Measurements from ENCODE around the gene PLXNC1.

The PLXNC1 gene

DNA sequence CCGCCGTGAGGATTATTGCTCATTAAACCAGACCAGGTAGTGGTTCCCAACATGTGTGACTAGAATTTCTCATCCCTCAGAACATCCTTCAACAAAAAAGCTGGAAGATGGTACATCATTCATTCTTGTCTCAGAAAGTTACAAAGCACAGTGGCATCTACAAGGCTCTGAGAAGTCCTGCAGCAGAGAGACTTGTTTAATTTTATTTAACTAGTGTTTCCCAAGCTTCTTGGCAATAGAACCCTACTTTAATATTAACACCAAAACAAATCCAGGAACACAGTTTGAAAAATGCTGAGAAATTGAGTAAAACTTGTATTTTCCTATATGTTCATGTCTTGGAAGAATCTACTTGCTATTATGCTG, 54.8 kb downstream of the PLXNC1 start:
- no peak overlapping the region for H3K4me3 ChIP-seq (ENCODE audit: low read depth, low read length)

DNA sequence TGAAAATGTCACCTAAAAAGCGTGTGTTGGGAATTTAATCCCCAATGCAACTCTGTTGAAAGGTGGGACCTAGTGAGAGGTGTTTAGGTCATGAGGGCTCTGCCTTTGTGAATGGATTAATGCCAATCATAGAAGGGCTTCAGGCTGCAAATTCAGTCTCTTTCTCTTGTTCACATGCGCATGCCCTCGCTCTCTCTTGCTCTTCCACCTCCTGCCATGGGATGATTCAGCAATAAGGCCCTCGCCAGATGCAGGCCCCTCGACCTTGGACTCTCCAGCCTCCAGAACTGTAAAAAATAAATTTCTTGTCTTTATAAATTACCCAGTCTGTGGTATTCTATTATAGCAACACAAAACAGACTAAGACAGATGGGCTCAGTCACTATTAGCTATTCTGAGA, 55.4 kb downstream of the PLXNC1 start:
- peaks cover 6% of the 10 kb centered on the region for H3K4me1 ChIP-seq (ENCODE audit: control insufficient read depth, insufficient read depth, low read length)
- H3K9ac ChIP-seq (ENCODE audit: low read depth, low read length) = no peak overlapping the region
- no peaks in the 10 kb centered on the region for H3K36me3 ChIP-seq (ENCODE audit: control insufficient read depth, insufficient read depth, low read length)
- no peak overlapping the region for H3K4me3 ChIP-seq (ENCODE audit: low read depth, low read length)
- H3K9me3 ChIP-seq (ENCODE audit: control insufficient read depth, insufficient read depth, low read length) = no peaks in the 10 kb centered on the region
- no peaks in the 10 kb centered on the region for H3K27me3 ChIP-seq (ENCODE audit: control insufficient read depth, insufficient read depth, low read length)

More for the DNA sequence above, 54.8 kb downstream of the PLXNC1 start:
- Histone ChIP-seq H3K27me3 (ENCODE audit: control insufficient read depth, insufficient read depth, low read length) (no peaks in the 10 kb centered on the region), H3K36me3 (ENCODE audit: control insufficient read depth, insufficient read depth, low read length) (no peaks in the 10 kb centered on the region), H3K9me3 (ENCODE audit: control insufficient read depth, insufficient read depth, low read length) (no peaks in the 10 kb centered on the region), H3K4me1 (ENCODE audit: control insufficient read depth, insufficient read depth, low read length) (peaks cover 6% of the 10 kb centered on the region), H3K9ac (ENCODE audit: low read depth, low read length) (no peak overlapping the region)

DNA sequence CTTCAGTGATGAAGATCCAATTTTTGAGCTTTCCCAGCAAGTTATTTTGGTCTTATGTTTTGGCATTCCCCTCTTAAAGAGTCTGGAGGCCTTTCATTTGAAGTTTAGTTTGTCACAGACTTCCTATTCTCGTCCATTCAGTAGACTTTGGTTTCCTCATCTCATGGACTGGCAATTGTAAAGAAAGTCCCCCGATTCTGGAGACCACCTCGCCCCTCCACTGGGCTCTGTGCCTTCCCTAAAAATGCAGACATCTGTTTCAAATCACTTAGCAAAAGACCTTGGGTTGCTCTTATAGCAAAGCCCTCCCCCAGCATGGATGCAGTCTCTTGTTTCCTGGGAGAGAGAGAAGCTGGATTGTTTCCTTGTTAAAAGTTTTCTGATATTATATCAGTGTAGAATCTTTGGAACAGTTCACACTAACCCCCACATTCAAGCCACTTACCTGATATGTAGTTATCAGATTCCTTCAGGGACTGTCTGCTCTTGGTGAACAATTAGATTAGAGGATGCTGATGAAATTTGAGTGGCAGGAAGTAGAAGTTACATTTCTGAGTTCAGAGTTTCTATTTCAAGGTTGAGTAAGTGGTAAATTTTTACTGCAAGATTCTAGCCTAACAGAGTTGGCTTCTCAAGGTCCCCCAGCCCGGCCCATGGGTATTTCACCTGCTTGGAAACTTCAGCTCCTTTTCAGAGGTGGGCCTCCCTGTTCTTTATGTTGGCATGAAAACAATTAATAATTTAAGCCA, 56.3 kb downstream of the PLXNC1 start:
- Histone ChIP-seq H3K27me3 (ENCODE audit: control insufficient read depth, insufficient read depth, low read length) (no peaks in the 10 kb centered on the region), H3K36me3 (ENCODE audit: control insufficient read depth, insufficient read depth, low read length) (no peaks in the 10 kb centered on the region), H3K4me3 (ENCODE audit: low read depth, low read length) (no peak overlapping the region), H3K4me1 (ENCODE audit: control insufficient read depth, insufficient read depth, low read length) (peaks cover 6% of the 10 kb centered on the region), H3K9ac (ENCODE audit: low read depth, low read length) (no peak overlapping the region), H3K9me3 (ENCODE audit: control insufficient read depth, insufficient read depth, low read length) (no peaks in the 10 kb centered on the region)

DNA sequence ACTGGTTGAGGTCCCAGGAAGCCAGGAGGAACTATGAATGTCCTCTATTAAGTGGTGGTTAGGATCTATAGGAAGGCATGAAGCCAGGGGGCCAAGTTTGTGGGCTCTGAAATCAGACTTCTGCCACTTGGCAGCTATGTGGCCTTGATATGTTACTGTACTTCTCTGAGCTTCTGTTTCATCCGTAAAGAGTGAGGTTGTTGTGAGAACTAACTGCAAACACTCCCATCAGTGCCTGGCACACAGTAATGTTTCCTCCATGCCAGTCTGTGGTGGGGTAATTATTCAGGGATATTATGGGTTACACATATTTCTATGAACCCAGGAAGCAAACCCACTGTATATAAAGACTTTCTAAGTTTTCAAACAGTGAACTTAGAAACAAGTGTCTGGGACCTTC, 57.4 kb downstream of the PLXNC1 start:
- Histone ChIP-seq H3K36me3 (ENCODE audit: control insufficient read depth, insufficient read depth, low read length) (no peaks in the 10 kb centered on the region), H3K27me3 (ENCODE audit: control insufficient read depth, insufficient read depth, low read length) (no peaks in the 10 kb centered on the region), H3K4me3 (ENCODE audit: low read depth, low read length) (no peak overlapping the region), H3K9me3 (ENCODE audit: control insufficient read depth, insufficient read depth, low read length) (no peaks in the 10 kb centered on the region), H3K4me1 (ENCODE audit: control insufficient read depth, insufficient read depth, low read length) (peaks cover 6% of the 10 kb centered on the region), H3K9ac (ENCODE audit: low read depth, low read length) (no peak overlapping the region)

DNA sequence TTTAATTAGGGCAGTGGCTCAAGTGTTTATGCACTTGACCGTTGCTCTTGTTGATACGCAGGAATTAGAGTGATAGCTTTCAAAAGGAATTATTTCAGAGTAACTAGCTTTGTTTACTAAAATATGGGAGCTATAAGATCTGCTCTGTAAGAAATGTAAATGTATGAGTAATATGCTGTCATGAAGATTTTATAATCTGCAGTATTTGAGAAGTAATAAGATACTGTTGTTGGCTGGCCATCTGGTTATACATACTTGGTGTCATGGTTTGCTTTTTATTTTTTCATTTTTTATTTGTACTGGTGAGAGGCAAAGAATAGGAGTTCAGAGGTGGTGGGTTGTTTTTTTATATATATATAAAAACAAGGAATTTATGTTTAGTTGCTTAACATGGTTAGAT, 58.5 kb downstream of the PLXNC1 start:
- Histone ChIP-seq H3K4me1 (ENCODE audit: control insufficient read depth, insufficient read depth, low read length) (peaks cover 6% of the 10 kb centered on the region), H3K27me3 (ENCODE audit: control insufficient read depth, insufficient read depth, low read length) (no peaks in the 10 kb centered on the region), H3K9ac (ENCODE audit: low read depth, low read length) (no peak overlapping the region), H3K36me3 (ENCODE audit: control insufficient read depth, insufficient read depth, low read length) (no peaks in the 10 kb centered on the region), H3K9me3 (ENCODE audit: control insufficient read depth, insufficient read depth, low read length) (no peaks in the 10 kb centered on the region), H3K4me3 (ENCODE audit: low read depth, low read length) (no peak overlapping the region)

DNA sequence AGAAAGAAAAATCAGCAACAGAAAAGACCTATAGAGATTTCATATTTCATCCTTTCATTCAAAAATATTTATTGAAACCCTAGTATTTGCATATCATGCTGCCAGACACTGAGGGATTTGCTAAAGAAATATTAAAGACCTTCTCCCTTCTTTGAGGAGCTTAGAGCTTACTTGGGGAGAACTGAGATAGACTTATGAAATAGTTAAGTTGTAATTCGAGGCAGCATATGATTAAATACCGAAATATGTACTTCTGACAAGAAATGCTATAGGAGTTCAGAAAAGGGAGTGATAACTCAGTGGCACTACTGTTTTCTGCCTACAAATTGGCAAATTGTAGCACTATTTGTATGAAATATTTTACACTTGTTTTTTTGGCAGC, 59.1 kb downstream of the PLXNC1 start:
- peaks cover 6% of the 10 kb centered on the region for H3K4me1 ChIP-seq (ENCODE audit: control insufficient read depth, insufficient read depth, low read length)
- H3K9ac ChIP-seq (ENCODE audit: low read depth, low read length) = no peak overlapping the region
- no peak overlapping the region for H3K4me3 ChIP-seq (ENCODE audit: low read depth, low read length)
- H3K36me3 ChIP-seq (ENCODE audit: control insufficient read depth, insufficient read depth, low read length) = no peaks in the 10 kb centered on the region
- no peaks in the 10 kb centered on the region for H3K27me3 ChIP-seq (ENCODE audit: control insufficient read depth, insufficient read depth, low read length)
- H3K9me3 ChIP-seq (ENCODE audit: control insufficient read depth, insufficient read depth, low read length) = no peaks in the 10 kb centered on the region

DNA sequence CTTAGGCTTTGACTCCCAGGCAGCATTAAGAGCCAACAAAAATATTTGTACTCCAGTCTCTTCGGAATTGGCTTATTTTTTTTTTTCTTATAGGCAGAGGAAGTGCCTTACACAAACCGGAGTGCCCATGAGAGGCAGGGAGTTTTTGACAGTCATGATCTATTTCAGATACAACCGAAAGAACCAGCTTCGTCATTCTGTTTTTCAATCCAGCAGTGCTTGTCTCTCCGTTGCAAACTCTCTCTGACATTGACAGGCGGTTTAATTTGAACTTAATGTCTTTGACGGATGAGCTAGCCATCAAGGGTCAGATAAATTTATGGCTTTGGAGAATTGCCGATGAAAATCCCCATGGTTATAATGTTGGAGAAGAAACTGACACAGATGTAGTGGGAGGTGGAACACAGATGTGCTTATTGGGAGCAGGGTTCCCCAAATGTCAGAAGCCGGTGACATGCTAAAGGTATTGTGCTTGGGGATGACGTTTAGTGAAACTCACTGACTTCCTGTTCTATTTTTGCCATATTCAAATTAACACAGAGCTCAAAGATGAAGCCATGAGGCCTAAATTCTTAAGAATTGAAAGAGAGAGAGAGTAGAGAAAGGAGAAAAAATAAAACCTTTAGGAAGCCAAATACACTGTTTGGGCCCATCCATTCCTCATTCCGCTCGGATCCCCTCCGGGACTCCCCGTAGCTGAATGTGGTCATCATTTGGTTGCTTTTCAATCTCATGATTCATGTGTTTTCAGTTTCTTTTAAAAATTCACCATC, 59.7 kb downstream of the PLXNC1 start:
- no peaks in the 10 kb centered on the region for H3K36me3 ChIP-seq (ENCODE audit: control insufficient read depth, insufficient read depth, low read length)
- no peaks in the 10 kb centered on the region for H3K27me3 ChIP-seq (ENCODE audit: control insufficient read depth, insufficient read depth, low read length)
- no peak overlapping the region for H3K9ac ChIP-seq (ENCODE audit: low read depth, low read length)
- peaks cover 6% of the 10 kb centered on the region for H3K4me1 ChIP-seq (ENCODE audit: control insufficient read depth, insufficient read depth, low read length)
- H3K9me3 ChIP-seq (ENCODE audit: control insufficient read depth, insufficient read depth, low read length) = no peaks in the 10 kb centered on the region
- H3K4me3 ChIP-seq (ENCODE audit: low read depth, low read length) = no peak overlapping the region

DNA sequence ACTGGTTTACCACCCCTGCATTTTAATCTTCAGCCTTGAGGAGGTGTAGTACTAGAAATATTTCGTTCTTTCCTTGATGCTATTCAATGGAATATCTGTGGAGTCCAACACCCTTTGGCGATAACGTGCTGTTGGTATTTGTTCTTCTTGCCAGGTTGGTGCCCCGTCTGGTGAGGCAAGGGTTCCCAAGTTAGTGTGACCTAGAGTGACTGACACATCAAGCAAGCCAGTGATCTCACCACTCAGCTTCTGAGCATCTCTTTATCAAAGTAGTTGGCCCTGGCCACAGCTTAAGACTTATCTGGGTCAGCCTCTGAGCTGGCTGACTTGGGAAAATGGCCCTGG, 60.2 kb downstream of the PLXNC1 start:
- Histone ChIP-seq H3K36me3 (ENCODE audit: control insufficient read depth, insufficient read depth, low read length) (no peaks in the 10 kb centered on the region), H3K4me3 (ENCODE audit: low read depth, low read length) (no peak overlapping the region), H3K9me3 (ENCODE audit: control insufficient read depth, insufficient read depth, low read length) (no peaks in the 10 kb centered on the region), H3K4me1 (ENCODE audit: control insufficient read depth, insufficient read depth, low read length) (peaks cover 6% of the 10 kb centered on the region), H3K9ac (ENCODE audit: low read depth, low read length) (no peak overlapping the region), H3K27me3 (ENCODE audit: control insufficient read depth, insufficient read depth, low read length) (no peaks in the 10 kb centered on the region)

DNA sequence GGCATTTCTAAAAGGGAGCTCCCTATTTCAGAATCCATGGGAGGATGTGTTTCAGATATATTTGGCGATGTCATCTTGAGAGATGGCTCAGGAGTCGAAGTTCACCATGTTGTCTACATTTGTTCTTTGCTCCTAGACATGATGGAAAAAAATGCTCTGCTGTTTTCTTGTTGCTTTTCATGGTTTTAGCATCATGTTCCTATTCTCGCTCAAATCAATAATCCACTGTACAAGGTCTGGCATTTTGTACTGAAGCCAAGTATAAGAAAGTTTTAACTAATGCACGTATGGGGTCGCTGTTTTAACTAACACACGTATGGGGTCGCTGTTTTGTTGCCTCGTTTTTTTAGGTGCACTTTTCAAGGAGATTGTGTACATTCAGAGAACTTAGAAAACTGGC, 60.9 kb downstream of the PLXNC1 start:
- H3K36me3 ChIP-seq (ENCODE audit: control insufficient read depth, insufficient read depth, low read length) = no peaks in the 10 kb centered on the region
- no peaks in the 10 kb centered on the region for H3K27me3 ChIP-seq (ENCODE audit: control insufficient read depth, insufficient read depth, low read length)
- no peak overlapping the region for H3K9ac ChIP-seq (ENCODE audit: low read depth, low read length)
- peaks cover 3% of the 10 kb centered on the region for H3K4me1 ChIP-seq (ENCODE audit: control insufficient read depth, insufficient read depth, low read length)
- no peak overlapping the region for H3K4me3 ChIP-seq (ENCODE audit: low read depth, low read length)
- no peaks in the 10 kb centered on the region for H3K9me3 ChIP-seq (ENCODE audit: control insufficient read depth, insufficient read depth, low read length)

DNA sequence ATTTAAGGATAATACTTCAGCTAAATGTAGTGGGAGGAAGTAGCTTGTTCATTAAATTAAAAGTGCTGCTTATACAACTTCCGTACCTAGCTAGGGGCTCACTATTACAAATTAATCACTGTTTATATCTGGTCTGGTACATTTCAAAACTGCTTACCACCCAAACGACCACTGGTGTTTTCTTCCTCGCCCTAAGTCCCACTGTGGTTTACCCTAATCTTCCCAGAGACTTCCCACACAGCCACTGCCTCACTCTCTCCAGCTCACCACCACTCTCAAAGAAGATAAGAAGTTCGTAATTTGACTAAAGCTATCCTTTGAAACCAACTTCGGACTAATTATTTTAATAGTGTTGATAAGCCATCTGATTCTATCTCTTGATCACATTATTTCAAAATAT, 62.6 kb downstream of the PLXNC1 start:
- Histone ChIP-seq H3K4me3 (ENCODE audit: low read depth, low read length) (no peak overlapping the region), H3K9me3 (ENCODE audit: control insufficient read depth, insufficient read depth, low read length) (no peaks in the 10 kb centered on the region), H3K9ac (ENCODE audit: low read depth, low read length) (no peak overlapping the region), H3K27me3 (ENCODE audit: control insufficient read depth, insufficient read depth, low read length) (no peaks in the 10 kb centered on the region), H3K4me1 (ENCODE audit: control insufficient read depth, insufficient read depth, low read length) (no peaks in the 10 kb centered on the region), H3K36me3 (ENCODE audit: control insufficient read depth, insufficient read depth, low read length) (no peaks in the 10 kb centered on the region)

DNA sequence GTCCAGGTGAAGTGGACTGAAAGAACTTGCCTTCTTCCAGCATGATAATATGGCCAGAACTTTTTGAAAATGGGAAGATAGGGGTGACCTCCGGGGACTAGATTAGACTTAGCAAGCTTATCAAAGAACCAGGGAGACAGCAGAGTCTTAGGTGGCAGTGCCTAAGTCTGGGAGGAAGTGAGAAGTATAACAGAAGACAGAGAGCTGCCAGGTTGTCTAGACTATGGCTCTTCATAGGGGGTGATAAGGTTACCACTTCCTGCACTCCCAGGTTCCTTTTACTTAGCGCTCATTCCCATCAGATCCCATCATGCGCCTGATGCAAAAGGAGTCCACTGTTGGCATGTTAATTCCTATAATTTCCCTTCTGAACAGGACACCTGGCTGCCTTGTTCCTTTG, 69.9 kb downstream of the PLXNC1 start:
- Histone ChIP-seq H3K4me1 (ENCODE audit: control insufficient read depth, insufficient read depth, low read length) (no peaks in the 10 kb centered on the region), H3K27me3 (ENCODE audit: control insufficient read depth, insufficient read depth, low read length) (no peaks in the 10 kb centered on the region), H3K36me3 (ENCODE audit: control insufficient read depth, insufficient read depth, low read length) (no peaks in the 10 kb centered on the region), H3K9me3 (ENCODE audit: control insufficient read depth, insufficient read depth, low read length) (no peaks in the 10 kb centered on the region), H3K9ac (ENCODE audit: low read depth, low read length) (no peak overlapping the region), H3K4me3 (ENCODE audit: low read depth, low read length) (no peak overlapping the region)

DNA sequence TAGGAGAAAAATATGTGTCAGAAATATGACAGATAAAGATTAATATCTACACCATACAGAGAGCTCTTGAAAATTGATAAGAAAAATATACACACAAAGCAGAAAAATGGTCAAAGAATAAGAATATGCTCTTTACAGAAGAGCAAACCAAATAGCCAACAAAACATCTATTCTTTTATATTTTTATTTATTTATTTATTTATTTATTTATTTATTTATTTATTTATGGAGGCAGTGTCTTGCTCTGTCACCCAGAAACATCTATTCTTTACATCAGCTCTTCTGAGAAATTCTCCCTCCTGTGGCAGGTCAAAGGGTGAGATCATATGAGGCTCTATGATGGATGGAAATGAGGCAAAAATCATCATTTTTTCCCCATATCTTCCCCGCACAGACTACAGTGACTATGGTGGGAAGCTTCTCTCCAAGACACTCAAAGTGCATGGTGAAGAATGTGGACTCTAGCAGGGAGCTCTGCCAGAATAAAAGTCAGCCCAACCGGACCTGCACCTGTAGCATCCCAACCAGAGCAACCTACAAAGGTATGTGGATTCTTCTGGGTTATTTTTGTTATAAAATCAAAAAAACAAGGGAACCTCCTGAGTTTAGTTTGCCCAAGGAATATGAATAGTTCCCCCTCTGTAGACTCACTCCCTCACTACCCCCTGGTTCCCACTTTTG, 71.4 kb downstream of the PLXNC1 start:
- Histone ChIP-seq H3K4me3 (ENCODE audit: low read depth, low read length) (no peak overlapping the region), H3K9ac (ENCODE audit: low read depth, low read length) (no peak overlapping the region), H3K27me3 (ENCODE audit: control insufficient read depth, insufficient read depth, low read length) (no peaks in the 10 kb centered on the region), H3K4me1 (ENCODE audit: control insufficient read depth, insufficient read depth, low read length) (no peaks in the 10 kb centered on the region), H3K9me3 (ENCODE audit: control insufficient read depth, insufficient read depth, low read length) (no peaks in the 10 kb centered on the region), H3K36me3 (ENCODE audit: control insufficient read depth, insufficient read depth, low read length) (no peaks in the 10 kb centered on the region)
